Activated CD4-positive, alpha-beta T cell treated with anti-CD3 and anti-CD28 coated beads, Interleukin-2, amount 10 ng/mL, durations not matched to agents 24 days and 14 days (primary cell): ENCODE data around the gene RRAGD. TPM values are rescaled to one million over a fixed set of nuclear protein-coding genes. Genes with fewer than 3 reads are reported as not detected.

ENCODE experiments used
- DNase-seq: peaks from one replicate; pipeline ENCODE4 v3.0.0; 2022
- H3K27ac Mint-ChIP-seq: one replicate; pipeline ENCODE4 v1.8.0; 2022; ENCODE audit warnings: mild to moderate bottlenecking, mixed read lengths
- H3K27me3 Mint-ChIP-seq: one replicate; pipeline ENCODE4 v1.8.0; 2022; ENCODE audit warnings: mixed read lengths
- H3K36me3 Mint-ChIP-seq: one replicate; pipeline ENCODE4 v1.8.0; 2022; ENCODE audit warnings: low read depth, mild to moderate bottlenecking, mixed read lengths
- H3K4me1 Mint-ChIP-seq: one replicate; pipeline ENCODE4 v1.8.0; 2021; ENCODE audit warnings: mixed read lengths
- H3K4me3 Mint-ChIP-seq: one replicate; pipeline ENCODE4 v1.8.0; 2022; ENCODE audit warnings: mild to moderate bottlenecking, moderate library complexity, mixed read lengths
- H3K9me3 Mint-ChIP-seq: one replicate; pipeline ENCODE4 v1.8.0; 2021; ENCODE audit warnings: mixed read lengths
- intact Hi-C: fragments of 100-400 bp; cut with micrococcal nuclease; formaldehyde crosslinking; loops from one replicate; pipeline ENCODE4 v1.15.1; 2023
- total RNA-seq: library from RNA; stranded (reverse); gene quantifications from 2 replicates; pipeline ENCODE4 v1.2.3, GENCODE V29; 2022

RRAGD gene
- total RNA-seq, 1 donor from 2014 or later = 10.9 TPM

DNA sequence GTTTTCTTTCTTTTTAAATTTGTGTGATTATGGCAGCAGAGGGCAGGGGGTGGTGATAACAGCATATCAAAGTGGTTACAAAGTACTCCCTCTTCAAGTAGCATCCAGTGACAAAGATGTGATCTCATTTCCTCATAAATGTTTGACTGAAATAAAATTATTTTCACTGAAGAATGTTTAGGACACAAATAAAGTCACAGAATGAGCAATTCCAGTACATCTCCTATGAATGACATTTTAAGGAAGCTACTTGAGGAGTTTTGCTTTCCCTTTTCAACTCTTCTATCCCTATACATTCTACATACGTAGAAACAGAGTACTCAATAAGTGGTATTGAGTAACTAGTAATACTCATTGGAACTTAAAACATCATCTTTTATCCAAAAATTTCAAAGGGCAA is 83.1 kb downstream of the RRAGD start:
- Mint-ChIP-seq H3K27me3 (no peaks in the 10 kb centered on the region), H3K9me3 (no peaks in the 10 kb centered on the region), H3K4me3 (no peak overlapping the region), H3K4me1 (peaks cover 5% of the 10 kb centered on the region), H3K27ac (no peak overlapping the region), H3K36me3 (peaks cover 53% of the 10 kb centered on the region)
- intact Hi-C loops = no loop called here
- no peak for DNase-seq

DNA sequence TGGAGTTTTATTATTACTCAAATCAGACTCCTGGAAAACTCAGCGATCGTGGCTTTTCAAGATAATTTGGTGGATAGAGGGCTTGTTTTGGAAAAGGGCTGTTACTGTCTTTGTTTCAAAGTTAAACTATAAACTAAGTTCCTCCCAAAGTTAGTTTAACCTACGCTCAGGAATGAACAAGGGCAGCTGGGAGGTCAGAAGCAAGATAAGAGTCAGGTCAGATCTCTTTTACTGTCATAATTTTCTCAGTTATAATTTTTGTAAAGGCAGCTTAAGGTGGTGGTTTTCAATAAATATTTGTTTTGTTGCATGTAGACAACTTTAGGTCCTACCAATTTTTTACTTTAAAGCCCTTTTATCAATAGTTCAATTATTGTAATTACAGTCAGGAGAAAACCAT is 87.8 kb downstream of the RRAGD start:
- peaks cover 52% of the 10 kb centered on the region for H3K36me3 Mint-ChIP-seq
- intact Hi-C loops = no loop called here
- H3K27me3 Mint-ChIP-seq = no peaks in the 10 kb centered on the region
- DNase-seq = no peak
- no peak overlapping the region for H3K27ac Mint-ChIP-seq
- no peaks in the 10 kb centered on the region for H3K9me3 Mint-ChIP-seq
- H3K4me3 Mint-ChIP-seq = no peak overlapping the region
- peaks cover 1% of the 10 kb centered on the region for H3K4me1 Mint-ChIP-seq

DNA sequence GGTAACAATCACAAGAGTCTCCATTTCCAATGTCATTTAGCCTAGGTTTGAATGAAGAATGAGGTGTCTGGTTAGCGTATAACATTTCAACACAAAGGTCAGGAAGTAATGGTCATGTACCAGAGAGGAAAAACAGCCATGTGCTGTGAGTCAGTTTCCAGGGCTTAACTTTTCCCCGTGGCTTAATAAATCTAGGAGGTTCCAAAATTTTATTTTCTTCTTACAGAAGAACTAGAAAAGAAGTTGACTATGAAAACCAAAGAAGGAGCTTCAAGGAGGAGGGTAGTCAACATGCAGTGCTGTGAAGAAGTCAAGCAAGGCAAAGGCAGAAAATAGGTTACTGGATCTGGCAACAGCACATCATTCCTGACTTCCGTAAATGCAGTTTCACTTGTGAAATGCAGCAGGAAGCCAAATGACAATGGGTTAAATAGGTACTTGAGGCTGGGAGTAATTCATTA is 88.5 kb downstream of the RRAGD start:
- H3K9me3 Mint-ChIP-seq = no peaks in the 10 kb centered on the region
- H3K27ac Mint-ChIP-seq = no peak overlapping the region
- no peak for DNase-seq
- H3K27me3 Mint-ChIP-seq = no peaks in the 10 kb centered on the region
- H3K4me1 Mint-ChIP-seq = no peaks in the 10 kb centered on the region
- intact Hi-C loops = no loop called here
- H3K36me3 Mint-ChIP-seq = peaks cover 48% of the 10 kb centered on the region
- no peak overlapping the region for H3K4me3 Mint-ChIP-seq

DNA sequence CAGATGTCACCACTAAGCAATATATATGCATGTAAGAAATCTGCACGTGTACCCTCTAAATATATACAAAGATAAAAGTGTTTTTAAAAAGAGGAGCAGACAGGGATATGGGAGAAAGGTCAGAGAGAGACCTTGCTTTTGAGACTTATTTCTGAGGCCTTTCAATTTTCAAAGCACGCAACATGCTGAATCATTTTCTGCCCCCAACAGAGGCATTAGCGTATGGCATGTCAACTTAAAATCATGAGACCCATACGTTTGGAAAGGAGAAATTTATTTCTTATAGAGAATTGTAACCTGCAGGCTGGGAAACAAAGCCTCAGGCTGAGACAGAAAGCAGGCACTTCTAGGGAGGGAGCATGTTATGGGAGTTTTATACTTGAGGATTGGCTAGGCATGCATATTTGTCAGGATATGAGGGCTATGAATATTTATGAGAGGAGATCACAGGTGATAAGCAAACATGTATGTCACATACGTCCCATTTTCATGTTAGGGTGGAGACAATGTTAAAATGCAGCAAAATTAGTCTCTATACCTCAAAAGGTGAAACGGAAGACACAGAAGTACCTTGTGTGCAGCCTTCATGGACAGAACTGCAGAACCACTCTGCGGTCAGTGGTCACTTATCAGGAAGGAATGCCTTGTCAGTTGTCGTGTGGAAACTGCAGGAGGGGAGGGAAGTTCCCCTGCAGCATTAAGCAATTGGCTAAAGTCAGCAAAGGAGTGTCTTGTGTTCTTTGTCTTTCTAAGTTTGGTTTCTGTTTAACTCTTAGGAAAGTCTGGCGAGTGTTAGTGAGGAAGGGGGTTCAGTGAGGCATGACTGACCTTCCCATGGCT is 90.7 kb downstream of the RRAGD start:
- Mint-ChIP-seq H3K27ac (no peak overlapping the region), H3K4me3 (no peak overlapping the region), H3K9me3 (no peaks in the 10 kb centered on the region), H3K4me1 (peaks cover 4% of the 10 kb centered on the region), H3K27me3 (no peaks in the 10 kb centered on the region), H3K36me3 (peaks cover 45% of the 10 kb centered on the region)
- intact Hi-C loops = no loop called here
- DNase-seq = no peak

DNA sequence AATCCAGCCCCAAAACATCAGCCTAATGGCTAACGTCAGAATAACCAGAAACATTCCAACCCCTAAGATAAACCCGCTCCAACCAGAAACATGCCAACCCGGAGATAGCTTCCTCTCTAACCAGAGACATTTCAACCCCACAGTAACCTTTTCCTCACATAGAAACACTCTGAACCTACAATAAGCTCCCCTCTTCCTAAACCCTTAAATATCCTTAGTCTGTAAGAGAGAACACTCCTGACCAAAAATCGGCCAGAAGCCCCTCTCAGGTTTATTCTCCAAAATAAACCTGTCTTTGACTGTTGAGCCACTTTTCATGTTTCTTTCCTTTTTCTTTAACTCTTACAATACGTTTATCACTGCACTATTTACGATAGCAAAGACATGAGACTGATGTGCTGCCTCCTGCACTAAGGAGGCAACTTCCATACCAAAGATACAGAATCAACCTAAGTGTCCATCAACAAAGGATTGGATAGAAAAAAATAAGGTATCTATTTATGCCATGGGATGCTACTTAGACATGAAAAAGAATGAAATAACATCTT is 92.0 kb downstream of the RRAGD start:
- H3K36me3 Mint-ChIP-seq = peaks cover 49% of the 10 kb centered on the region
- no peak overlapping the region for H3K27ac Mint-ChIP-seq

DNA sequence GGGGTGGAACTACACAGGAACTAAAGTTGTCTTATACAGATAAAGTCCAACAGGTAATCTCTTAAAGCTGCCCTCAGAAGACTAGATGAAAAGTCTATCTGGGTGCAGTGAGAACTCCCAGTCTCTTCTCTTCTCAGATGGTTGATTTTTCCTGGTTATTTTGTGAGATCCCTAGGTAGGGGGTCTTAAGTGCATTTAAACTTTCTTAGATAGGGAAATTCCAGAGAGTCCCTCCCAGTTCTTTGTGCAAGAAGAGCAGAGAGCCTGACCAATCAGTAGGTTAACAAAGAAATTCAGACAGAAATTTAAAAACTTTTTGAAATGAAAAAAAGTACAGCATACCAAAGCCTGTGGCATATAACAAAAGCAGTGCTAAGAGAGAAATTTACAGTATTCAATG is 95.0 kb downstream of the RRAGD start:
- no peak overlapping the region for H3K4me3 Mint-ChIP-seq
- H3K36me3 Mint-ChIP-seq = peaks cover 30% of the 10 kb centered on the region
- intact Hi-C loops = no loop called here
- no peaks in the 10 kb centered on the region for H3K9me3 Mint-ChIP-seq
- H3K27me3 Mint-ChIP-seq = no peaks in the 10 kb centered on the region
- no peak for DNase-seq
- no peak overlapping the region for H3K27ac Mint-ChIP-seq
- peaks cover 4% of the 10 kb centered on the region for H3K4me1 Mint-ChIP-seq

More for the DNA sequence above, 92.0 kb downstream of the RRAGD start:
- H3K27me3 Mint-ChIP-seq = no peaks in the 10 kb centered on the region
- no peak for DNase-seq
- H3K4me1 Mint-ChIP-seq = peaks cover 4% of the 10 kb centered on the region
- intact Hi-C loops = no loop called here
- no peak overlapping the region for H3K4me3 Mint-ChIP-seq
- no peaks in the 10 kb centered on the region for H3K9me3 Mint-ChIP-seq

DNA sequence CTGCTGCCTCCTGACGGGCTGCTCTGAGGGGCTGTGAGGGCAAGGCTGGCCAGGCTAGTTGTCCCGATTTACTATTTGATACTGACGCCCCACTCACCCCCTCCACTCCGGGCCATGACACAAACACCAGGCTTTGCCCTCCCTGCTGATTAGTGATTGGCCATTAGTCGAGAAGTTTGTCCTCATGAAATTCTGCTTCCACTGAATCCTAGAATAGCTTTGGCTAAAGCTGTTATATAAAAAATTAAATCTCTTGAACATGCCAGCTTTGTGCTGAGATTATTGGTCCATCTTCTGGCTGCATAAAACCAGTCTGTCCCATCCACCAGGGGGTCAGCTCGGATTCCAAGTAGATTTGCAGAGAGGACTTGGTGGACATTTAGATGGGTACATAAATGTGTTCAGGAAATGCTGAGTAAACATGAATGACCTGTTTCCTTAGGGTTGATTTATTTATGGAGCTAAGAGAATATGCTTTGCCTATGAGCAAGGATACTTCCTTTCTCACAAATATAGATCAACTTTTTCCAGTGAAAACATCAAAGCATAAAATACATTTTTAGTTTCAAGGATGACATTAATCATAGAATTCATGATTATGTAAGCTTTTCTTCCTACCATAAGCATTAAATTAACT is 96.7 kb downstream of the RRAGD start, which contains the start of gene GABRR2:
TSS of gene GABRR2 (minus strand) at position 51 of the 637 bp plus-strand sequence. CDS start 134 bp downstream, outside the sequence.
- peaks cover 22% of the 10 kb centered on the region for H3K36me3 Mint-ChIP-seq
- no peak within 1 kb of the TSS for H3K27ac Mint-ChIP-seq
- intact Hi-C loops = no loop called here
- DNase-seq = no peak
- no peak within 1 kb of the TSS for H3K4me3 Mint-ChIP-seq
- H3K27me3 Mint-ChIP-seq = no peaks in the 10 kb centered on the region
- no peaks in the 10 kb centered on the region for H3K9me3 Mint-ChIP-seq
- peaks cover 5% of the 10 kb centered on the region for H3K4me1 Mint-ChIP-seq

DNA sequence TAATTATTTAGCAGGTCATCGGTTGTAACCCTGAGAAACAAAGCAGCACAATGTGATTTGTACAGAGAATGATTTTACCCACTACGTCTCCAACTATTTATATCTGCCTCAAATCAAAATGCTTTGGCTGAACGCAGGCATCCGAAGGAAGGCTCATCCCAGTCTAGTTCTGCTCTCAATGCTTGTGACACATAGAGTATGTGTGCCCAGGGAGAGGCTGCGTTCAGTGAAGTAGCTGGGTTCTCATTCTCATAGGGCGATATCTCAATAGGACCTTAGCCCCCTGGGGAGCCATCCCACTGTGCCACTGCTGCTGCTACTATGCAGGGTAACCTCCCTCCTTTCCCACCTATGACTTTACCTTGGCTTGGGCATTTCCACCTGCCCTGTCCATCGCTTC is 97.4 kb downstream of the RRAGD start:
- H3K27me3 Mint-ChIP-seq = peaks cover 2% of the 10 kb centered on the region
- DNase-seq = no peak
- H3K27ac Mint-ChIP-seq = no peak overlapping the region
- H3K4me3 Mint-ChIP-seq = no peak overlapping the region
- peaks cover 21% of the 10 kb centered on the region for H3K36me3 Mint-ChIP-seq
- intact Hi-C loops = no loop called here
- peaks cover 5% of the 10 kb centered on the region for H3K4me1 Mint-ChIP-seq
- H3K9me3 Mint-ChIP-seq = no peaks in the 10 kb centered on the region

Other genes with a start within 250 kb of the RRAGD start
- gene GABRR1, start 194.9 kb downstream of the RRAGD start, total RNA-seq = not detected in 2 replicates
- gene GABRR2, start 97.0 kb downstream of the RRAGD start, total RNA-seq = 0.19 and 1.0 TPM in 2 replicates
- gene UBE2J1, start 59.6 kb downstream of the RRAGD start, total RNA-seq = 31.6 and 33.5 TPM in 2 replicates
- 2.4 and 2.8 TPM in 2 replicates for gene ANKRD6, start 20.9 kb upstream of the RRAGD start, total RNA-seq
- gene LYRM2, start 226.5 kb upstream of the RRAGD start, total RNA-seq = 29.4 and 33.7 TPM in 2 replicates